Measurements from ENCODE around the gene HES1. TPM values are rescaled to one million over a fixed set of nuclear protein-coding genes. Genes with fewer than 3 reads are reported as not detected.

HES1 gene
- total RNA-seq, 1 donor from 2014 or later: 21.3 TPM

Other genes starting within 250 kb of the HES1 start
- gene CPN2, start 215.2 kb downstream of the HES1 start, total RNA-seq: 159 TPM
- not detected for gene LRRC15, start 233.6 kb downstream of the HES1 start, total RNA-seq